HG03439 (cell line): ENCODE measurements around the gene SLC1A2.
"Not testable (repeated sequence)": the region's sequence is repeated elsewhere in the genome, so short reads cannot be mapped to it uniquely, and the experiment has no call there.

Experiments used
- ATAC-seq: cut with Tn5 transposase; IDR thresholded peaks from one replicate; pipeline ENCODE4 v1.9.1; 2021; ENCODE audit warnings: mild to moderate bottlenecking, moderate library complexity; ENCODE audit not compliant: unreplicated experiment

SLC1A2 gene

DNA sequence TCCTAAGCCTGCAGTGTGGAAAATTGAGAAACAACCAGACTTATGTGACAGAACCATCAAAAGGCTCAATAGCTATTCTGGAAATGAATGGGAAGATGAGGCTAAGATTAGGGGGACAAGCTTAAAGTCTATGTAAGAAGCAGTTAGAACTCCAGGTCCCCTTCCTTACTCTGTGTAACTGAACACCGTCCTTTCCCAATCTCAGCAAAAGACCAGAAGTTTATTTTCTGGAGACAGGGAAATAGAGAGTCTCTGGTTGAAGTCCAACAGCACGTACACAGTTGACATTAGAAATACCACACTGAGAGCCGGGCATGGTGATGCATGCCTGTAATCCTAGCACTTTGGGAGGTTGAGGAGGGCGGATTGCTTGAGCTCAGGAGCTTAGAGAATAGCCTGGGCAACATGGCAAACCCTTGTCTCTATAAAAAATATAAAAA lies 186.4 kb downstream of the SLC1A2 start:
- no peak for ATAC-seq

DNA sequence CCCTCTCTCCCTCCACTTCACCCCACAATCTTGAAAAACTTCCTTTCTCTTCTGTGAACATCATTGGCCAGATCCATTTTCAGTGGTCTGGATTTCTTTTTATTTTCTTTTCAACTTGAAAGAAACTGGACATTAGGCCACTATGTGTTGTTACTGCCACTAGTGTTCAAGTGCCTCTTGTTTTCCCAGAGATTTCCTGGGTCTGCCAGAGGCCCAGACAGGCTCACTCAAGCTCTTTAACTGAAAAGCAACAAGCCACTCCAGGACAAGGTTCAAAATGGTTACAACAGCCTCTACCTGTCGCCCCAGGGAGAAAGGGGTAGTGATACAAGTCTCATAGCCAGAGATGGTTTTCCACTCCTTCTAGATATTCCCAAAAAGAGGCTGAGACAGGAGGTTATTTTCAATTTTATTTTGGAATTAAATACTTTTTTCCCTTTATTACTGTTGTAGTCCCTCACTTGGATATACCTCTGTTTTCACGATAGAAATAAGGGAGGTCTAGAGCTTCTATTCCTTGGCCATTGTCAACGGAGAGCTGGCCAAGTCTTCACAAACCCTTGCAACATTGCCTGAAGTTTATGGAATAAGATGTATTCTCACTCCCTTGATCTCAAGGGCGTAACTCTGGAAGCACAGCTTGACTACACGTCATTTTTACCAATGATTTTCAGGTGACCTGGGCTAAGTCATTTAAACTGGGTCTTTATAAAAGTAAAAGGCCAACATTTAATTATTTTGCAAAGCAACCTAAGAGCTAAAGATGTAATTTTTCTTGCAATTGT lies 188.1 kb downstream of the SLC1A2 start:
- ATAC-seq, result no peak

DNA sequence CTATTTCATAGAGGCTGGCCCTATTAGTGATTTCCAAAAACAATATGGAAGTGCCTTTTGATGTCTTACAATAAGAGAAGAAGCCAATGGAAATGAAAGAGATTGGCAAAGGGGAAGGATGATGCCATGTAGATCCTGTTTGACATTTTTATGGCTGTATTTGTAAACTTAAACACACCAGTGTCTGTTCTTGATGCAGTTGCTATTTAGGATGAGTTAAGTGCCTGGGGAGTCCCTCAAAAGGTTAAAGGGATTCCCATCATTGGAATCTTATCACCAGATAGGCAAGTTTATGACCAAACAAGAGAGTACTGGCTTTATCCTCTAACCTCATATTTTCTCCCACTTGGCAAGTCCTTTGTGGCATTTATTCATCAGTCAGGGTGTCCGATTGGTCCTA lies 189.0 kb downstream of the SLC1A2 start:
- ATAC-seq, result no peak

DNA sequence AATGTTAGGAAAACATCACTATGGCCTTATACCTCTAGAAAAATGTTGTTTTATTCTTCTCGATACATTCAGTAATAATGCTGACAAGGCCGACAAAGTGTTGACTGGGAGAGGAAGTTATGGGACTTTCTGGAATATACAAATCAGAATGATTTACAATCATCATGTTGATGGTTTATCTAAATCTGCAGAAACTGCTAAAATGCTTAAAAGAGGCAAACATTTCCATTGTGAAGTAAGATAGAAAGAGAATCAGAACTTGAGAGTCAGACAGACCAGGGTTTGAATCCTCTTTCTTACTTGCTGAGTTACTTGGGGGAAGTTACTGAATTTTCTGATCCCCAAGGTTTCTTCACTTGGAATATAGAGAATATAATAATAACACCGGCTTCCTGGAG lies 191.0 kb downstream of the SLC1A2 start:
- ATAC-seq, result no peak

DNA sequence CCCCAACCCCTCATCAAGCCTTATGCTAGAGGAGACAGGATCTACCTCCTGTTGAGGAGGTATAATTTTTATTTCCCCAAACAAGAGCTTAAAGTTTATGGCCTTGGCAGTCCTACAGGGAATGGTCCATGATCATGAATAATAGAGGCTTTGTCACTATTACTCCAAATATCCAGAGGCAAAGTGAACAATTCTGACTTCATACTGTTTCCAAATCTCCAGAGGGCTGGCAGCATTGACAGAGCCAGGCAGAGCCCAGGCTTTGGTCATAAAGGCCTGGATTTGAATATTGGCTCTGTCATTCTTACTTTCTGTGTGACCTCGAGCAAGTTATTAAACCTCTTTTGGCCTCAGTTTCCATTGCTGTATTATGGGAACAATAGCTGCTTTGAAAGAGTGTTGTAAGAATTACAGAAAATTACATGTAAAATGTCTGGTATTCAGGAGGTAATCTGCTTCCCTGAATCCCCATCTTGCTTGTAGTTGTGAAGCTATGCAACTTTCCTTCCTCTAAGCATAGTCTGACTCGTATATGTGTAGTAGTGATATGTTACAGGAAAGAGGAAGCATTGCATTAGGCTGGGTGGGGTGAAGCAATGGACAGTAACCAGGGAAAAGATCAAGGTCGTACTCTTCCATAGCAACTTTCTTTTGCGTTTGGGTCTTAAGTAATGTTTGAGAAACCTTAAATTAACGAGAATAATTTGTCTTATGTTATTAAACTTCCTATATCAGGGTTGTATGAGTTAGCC lies 191.6 kb downstream of the SLC1A2 start:
- ATAC-seq, result no peak

DNA sequence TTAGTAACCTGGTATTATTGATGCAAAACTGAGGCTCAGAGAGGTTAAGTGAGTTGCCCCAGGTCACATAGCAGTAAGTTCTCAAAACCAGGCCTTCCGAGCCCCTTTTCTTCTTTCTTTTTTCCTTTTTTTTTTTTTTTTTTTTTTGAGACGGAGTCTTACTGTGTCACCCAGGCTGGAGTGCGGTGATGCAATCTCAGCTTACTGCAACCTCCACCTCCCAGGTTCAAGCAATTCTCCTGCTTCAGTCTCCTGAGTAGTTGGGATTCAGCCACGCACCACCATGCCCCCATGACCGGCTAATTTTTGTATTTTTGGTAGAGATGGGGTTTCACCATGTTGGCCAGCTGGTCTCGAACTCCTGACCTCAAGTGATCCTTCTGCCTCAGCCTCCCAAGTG lies 192.6 kb downstream of the SLC1A2 start:
- ATAC-seq, result not testable (repeated sequence)

DNA sequence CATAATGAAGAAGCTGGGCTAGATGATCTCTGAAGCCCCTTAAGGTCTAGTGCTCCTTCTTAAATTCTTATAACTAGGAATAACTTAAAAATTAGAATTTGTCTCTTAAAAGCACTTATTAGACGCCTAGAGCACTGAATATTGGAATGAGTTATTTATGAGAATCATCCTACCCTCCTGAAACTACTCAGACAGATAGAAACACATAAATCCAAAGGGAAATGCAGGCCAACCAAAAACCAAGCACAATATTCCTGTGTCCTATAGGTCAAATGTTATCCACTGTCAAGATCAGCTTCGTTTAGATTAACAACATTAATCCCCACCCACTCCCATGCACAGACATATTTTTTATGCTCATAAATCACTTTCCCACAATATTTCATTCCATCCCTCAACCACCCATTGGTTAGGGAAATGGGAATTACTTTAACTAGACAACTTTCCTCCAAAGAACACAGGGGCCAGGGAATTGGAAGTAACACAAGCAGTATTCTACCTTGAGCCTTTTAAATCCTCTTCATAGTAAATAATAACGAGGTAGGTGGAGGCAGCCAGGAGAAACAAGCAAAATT lies 193.3 kb downstream of the SLC1A2 start:
- no peak for ATAC-seq

DNA sequence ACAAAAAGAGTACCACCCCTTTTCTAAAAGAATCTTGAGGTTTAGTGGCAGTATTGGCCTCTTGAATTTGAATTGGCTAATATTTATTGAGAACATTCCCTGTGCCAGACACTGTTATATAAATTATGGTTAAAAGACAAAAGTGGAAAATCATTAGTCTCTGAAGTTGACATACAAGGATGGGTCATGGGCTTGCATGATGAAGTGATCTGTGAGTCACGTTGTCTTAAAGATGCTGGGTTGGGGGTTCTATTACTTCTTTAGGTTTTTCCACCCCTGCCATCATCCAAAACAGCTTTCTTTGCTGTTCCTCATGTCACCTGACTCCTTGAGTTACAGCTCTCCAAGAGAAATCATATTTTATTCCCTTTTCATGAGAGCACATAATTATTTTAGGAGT lies 195.4 kb downstream of the SLC1A2 start:
- no peak for ATAC-seq

DNA sequence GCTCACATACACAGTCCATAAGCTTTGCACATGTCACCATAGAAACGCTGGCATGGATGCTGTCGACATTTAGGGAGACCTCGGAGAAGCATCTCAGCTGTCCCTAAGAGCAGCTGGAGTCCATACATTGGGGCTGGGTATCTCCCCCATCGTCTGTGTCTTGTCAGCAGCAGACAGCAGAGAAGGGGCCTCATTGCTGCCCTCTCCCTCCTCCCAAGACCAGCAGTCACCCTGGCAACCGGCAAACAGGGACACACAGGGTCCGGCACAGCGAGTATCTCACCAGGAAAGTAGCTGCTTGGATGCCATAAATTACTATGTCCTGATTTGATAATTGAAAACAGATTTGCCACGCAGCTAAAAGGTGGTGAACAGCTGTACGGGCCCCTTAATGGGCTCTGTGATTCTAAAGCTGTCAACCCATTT lies 196.0 kb downstream of the SLC1A2 start:
- ATAC-seq, result no peak

DNA sequence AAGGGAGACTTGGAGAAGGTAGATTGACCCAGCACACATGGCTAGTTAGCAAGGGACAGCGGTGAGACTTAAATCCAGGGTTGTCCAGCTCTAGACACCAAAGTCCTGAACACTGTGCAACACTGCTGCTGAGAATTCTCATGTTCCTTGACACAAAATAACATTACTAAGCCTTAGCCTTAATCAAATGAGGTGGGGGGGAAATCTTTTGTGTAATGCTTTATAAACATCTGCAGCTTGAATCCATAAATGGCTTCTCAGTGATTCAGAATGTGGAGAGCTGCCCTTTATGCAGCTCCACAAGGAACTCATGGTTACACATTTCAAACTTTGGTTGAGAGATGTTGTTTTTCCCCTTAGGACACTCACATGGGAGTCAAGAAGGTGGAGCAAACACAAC lies 200.4 kb downstream of the SLC1A2 start:
- no peak for ATAC-seq

DNA sequence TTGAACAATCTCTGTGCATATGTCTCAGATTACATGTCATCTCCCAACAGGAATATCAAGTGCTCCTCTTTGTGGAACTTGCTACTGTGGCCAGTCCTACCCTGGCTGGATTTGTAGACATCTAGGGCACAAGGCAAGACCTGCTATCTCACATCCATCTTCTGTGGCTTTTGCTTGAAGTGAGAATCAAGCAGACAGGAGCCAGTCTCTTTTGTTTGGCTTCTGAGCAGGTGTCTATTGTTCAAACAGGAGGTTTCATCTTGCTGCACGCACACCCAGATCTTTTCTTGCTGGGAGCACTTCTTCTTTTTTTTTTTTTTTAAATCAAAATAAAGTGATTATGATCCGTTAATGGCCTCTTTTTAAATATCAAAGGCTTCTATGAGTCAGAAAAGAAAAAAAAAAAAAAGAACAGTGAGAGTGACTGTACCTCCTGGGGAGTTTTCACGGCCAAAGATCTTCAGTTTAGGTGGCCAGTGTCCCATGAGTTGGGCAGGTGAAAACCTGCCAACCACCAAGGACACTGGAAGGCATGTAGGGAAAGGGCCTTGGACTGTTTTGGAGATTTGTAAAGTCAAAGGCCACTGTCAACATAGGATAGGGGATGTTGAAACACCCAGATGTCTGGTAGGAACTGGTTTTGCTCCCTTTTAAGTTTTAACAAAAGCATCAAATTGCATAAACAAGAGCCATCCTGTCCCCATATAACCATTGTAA lies 202.2 kb downstream of the SLC1A2 start:
- ATAC-seq, result no peak

DNA sequence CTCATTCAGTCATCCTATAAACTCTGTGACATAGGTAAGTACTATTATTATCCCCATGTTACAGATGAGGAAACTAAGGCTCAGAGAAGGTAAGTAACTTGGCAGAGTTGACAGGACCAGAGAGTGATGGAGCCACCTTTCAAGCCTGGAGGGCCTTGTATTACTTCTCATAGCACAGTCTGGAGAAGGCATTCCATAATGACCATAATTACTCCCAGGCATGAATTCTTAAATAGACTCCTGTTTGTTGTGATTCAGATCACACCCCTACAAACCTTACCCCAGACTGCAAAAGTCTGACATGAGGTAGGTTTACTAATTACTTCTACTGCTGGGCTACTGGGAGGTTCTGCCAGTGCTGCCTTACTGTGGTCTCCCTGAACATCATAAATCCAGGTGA lies 203.4 kb downstream of the SLC1A2 start:
- no peak for ATAC-seq

DNA sequence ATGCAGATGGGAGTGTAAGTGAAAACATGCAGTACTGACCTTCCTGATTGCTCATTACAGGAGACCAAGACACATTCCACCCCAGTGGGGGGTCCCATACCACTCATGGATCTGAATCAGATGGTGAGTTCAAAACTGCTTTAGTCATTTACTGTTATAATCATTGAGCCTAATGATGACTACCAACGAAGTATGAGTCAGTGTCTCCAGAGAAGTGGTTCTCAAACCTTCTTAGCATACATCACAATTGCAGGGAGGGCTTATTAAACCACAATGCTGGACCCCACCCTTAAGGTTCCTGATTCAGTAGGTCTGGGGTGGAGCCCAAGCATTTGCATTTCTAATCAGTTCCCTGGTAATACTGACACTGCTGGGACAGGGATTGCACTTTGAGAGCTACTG lies 204.6 kb downstream of the SLC1A2 start:
- ATAC-seq, result no peak

DNA sequence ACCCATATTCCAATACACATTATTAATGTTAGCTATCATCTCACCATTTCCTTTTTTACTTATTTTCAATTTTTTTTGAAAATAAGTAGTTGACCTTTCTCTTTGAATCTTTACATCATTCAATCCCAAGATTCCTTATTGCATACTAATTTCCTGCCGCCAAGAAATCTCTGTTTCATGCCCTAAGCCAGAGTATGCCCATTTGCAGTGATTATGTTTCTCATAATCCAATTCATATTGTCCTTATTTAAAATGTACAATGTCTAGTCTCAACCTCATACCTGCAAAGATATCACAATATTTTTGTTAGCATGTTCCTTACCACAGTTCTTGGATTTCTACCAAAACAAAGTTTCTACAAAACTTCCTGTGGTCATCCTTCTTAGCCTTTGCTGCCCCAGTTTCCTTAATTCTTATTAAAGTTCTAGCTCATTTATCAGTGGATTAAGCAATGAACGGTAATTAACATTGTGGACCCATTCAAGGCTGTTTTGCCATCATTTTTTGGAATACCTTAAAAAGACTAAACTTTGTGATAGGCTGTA lies 205.1 kb downstream of the SLC1A2 start:
- ATAC-seq, result no peak

DNA sequence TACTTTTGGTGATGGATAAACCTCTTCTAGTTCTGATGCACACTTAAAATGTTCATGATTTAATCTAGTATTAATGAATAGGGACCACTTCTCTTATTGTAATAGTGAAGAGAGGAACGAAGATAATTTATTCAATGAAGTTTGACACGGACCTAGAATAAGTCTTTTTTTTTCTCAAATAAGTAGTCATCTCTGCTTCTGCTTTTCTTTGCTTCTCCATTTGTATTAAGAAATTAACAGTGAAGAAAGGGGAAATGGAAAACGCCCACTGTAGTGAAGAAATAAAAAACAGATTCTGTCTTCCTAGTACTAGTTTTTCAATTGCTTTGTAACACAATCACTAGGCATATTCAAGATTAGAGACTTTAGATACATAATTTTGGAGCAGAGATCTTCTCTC lies 207.4 kb downstream of the SLC1A2 start:
- ATAC-seq, result no peak

DNA sequence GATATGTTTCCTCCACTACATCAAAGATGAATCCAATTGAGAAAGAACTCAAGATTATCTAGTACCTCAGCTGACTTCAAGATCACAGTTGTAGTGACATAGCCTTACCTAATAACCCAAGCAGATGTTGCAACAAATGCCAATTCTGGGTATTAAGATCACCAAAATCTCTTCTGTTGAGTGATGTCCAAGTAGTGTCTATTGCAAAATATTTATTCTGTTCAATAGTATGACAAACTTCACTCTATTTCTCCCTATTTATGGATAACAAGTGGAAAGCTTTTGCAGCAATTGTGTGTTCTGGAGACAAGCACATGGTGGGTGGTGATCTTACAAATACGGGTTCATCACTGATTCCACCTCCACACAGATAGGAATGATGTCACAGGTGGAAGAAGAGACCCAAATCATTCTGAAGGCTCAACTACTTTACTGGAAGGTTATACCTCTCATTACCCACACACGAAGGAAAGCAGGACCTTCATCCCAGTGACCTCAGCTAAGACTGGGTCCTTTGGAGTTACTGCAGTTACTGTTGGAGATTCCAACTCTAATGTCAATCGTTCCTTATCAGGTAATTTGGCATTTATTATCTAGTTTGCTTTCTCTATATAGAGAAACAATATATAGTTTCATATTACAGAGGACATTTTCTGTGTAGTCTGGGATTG lies 208.3 kb downstream of the SLC1A2 start:
- no peak for ATAC-seq

DNA sequence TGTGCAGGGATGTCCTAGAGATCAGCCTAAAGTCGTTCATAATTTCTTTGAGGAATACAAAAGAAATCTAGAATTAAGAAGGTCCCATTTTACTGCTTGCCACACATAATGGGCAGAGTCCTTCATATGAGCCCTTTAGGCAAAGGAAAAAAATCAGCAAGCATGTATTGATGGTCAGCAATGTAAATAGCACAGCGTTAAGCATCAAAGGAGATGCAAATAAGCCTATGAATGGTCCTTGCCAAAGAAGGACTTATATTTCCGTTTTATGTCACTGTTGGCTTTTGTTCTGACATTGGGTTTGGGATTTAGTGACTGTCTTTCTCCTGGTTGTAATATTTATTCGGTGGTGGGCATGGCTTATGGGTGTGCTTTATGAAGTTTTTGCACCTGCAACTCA lies 210.6 kb downstream of the SLC1A2 start:
- no peak for ATAC-seq

DNA sequence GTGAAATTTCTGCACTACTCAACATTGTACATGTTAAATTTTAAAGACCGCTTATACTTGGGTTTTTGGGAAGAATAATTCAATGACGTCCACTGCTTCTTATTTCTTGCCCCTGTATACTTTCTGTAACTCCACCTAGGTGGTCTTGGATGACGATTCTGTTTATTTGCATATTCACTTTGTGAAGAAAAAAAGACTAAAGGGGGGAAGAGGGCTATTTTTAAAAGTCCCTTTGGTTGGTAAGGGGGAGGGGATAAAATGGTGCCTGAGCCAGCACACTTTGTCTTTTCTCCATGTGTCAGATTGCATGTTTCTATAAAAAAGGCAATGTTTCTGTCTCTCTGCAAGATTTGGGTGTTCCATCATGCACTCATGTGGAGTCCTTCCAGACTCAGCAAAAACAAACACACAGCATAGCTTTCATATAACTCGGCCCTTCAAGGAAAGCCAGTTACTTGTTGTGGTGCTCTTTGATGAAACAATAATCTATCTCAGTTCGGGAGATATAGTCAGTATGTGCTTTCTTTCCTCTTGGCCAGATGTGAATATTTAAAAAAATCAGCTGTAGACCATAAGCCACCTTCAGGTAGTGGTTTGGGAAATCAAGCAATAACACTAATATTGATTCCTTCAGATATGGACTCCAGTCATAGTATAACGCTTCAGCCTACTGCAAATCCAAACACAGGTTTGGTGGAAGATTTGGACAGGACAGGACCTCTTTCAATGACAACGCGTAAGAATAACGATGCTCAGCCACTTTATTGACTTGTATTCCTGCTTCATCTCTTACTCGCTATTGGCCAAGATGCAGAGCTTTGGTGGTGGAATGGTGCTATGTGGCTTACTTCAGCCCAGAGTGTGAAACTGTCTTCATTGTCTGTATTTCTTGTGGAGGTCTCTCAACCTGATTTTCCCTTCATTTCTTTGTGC lies 211.6 kb downstream of the SLC1A2 start:
- ATAC-seq, result no peak

DNA sequence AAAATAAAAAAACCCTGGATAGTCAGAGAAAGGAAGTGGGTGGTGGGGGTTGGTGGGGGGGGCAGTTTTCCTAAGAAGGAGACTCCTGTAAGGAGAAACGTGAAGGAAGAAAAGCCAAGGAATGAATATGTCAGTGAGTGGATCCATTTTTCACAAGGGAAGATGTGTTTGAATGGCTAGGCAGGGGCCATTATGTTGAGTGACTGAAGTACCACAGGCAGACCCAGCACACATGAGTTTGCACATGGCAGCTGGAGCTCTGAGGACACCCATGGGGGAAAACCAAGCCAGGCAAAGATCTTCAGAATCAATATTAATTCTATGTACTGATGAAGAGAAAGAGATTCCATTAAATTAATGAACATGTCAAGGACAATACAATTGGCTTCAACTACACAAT lies 212.7 kb downstream of the SLC1A2 start:
- ATAC-seq, result no peak
